AG04450 (cell line): Measurements from ENCODE around the gene KCNK3. TPM values are rescaled to one million over a fixed set of nuclear protein-coding genes. Genes with fewer than 3 reads are reported as not detected.

ENCODE experiments used
- CTCF ChIA-PET: fragments of 300-600, 350-600 bp; formaldehyde crosslinking; extraction: SDS; loops from one replicate; lab custom pipeline; 2022; ENCODE audit warnings: antibody characterized with exemption, inconsistent platforms; lab: Charles Lee
- POLR2A ChIA-PET: fragments of 350-600 bp; formaldehyde crosslinking; extraction: SDS; loops from one replicate; lab custom pipeline; 2021; ENCODE audit warnings: antibody characterized with exemption, inconsistent platforms; lab: Yijun Ruan, JAX
- DNase-seq: peaks from one replicate; pipeline ENCODE4 v3.0.0-alpha.2; 2011; ENCODE audit warnings: low read depth, low spot score
- H3K27ac ChIP-seq: one replicate; pipeline ENCODE4 v1.5.1; 2012; ENCODE audit warnings: low read depth, low read length, control low read depth
- H3K27me3 ChIP-seq: one replicate; pipeline ENCODE4 v1.6.0; 2012; ENCODE audit warnings: low read length; ENCODE audit not compliant: control insufficient read depth, insufficient read depth
- H3K4me3 ChIP-seq: 2 replicates; pipeline ENCODE4 v1.5.1; 2011; ENCODE audit warnings: mild to moderate bottlenecking, low read depth, low read length, control low read depth
- H3K9me3 ChIP-seq: 2 replicates; pipeline ENCODE4 v1.5.1; 2012; ENCODE audit warnings: low read length; ENCODE audit not compliant: control insufficient read depth, insufficient read depth
- polyA plus RNA-seq: library from polyadenylated mRNA; depleted of rRNA; stranded (reverse); fragments of >200 nt; gene quantifications from 2 replicates; pipeline ENCODE4 v1.2.3, GENCODE V29; 2011
- TF ChIP-seq, protein P1 (sequence below): IDR thresholded peaks from 2 replicates; pipeline ENCODE4 v1.5.1; 2011; ENCODE audit warnings: low read depth, low read length, control low read depth, inconsistent platforms

KCNK3 gene
- polyA plus RNA-seq, 1 experiment: 0.05 TPM

DNA sequence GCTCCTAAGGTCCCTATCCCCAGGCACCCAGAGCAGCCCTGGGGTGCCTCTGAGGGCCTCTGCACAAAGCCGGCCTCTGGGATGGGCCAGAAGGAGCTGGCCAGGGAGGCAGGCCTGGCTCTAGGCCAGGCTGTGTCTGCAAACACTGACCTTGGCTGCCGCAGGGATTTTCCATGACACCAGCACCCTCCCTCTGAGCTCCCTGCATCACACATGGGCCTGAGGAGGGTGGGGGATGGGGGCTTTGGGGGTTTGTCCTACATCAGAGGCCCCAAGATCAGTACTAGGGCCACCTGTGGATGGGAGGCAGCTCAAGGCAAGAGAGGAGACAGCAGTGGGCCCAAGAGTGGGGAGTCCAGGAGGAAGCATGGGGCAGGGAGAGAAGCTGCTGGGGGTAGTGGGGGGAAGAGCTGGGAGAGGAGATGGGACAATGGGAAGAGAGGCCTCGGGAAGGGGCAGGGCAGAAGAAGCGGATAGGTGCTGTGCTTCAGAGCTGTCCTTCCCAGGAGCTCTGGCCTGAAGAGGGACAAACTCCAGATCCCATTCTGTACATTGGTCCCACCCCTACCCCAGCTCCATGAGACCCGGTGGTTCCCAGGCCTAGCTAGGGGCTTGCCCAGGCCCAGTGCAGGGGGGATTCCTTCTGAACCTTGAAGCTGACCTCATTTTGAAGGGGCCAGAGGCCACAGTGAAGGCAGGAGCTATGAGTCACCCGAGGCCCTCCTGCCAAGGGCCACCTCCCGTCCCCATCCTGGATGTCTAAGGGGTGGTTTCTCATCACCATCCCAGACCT lies 28.0 kb downstream of the KCNK3 start:
- no peaks in the 10 kb centered on the region for H3K27me3 ChIP-seq
- CTCF ChIA-PET: interaction anchor here (0.7 to 2.3 kb wide), 3 partner anchors 24 to 115 kb away, joined by 3 to 9 read pairs (median 3); no protein-coding TSS in a partner anchor
- TF ChIP-seq, protein P1, sequence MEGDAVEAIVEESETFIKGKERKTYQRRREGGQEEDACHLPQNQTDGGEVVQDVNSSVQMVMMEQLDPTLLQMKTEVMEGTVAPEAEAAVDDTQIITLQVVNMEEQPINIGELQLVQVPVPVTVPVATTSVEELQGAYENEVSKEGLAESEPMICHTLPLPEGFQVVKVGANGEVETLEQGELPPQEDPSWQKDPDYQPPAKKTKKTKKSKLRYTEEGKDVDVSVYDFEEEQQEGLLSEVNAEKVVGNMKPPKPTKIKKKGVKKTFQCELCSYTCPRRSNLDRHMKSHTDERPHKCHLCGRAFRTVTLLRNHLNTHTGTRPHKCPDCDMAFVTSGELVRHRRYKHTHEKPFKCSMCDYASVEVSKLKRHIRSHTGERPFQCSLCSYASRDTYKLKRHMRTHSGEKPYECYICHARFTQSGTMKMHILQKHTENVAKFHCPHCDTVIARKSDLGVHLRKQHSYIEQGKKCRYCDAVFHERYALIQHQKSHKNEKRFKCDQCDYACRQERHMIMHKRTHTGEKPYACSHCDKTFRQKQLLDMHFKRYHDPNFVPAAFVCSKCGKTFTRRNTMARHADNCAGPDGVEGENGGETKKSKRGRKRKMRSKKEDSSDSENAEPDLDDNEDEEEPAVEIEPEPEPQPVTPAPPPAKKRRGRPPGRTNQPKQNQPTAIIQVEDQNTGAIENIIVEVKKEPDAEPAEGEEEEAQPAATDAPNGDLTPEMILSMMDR: no peak
- POLR2A ChIA-PET: no interaction called here
- H3K27ac ChIP-seq: no peak overlapping the region
- H3K9me3 ChIP-seq: no peaks in the 10 kb centered on the region
- no peak overlapping the region for H3K4me3 ChIP-seq
- DNase-seq: peak; percentile 38

GRCh38 chr2:26721115-26722032 lies 28.9 kb downstream of the KCNK3 start:
- ChIA-PET CTCF (interaction anchor here (2.3 kb wide), 1 partner anchor 116 kb away, joined by 9 read pairs; no protein-coding TSS in a partner anchor), POLR2A (no interaction called here)
- TF ChIP-seq, protein P1: no peak
- H3K27me3 ChIP-seq: no peaks in the 10 kb centered on the region
- no peak overlapping the region for H3K4me3 ChIP-seq
- H3K27ac ChIP-seq: no peak overlapping the region
- DNase-seq: no peak
- H3K9me3 ChIP-seq: no peaks in the 10 kb centered on the region

GRCh38 chr2:26722328-26722727 lies 29.8 kb downstream of the KCNK3 start:
- DNase-seq: no peak
- H3K4me3 ChIP-seq: no peak overlapping the region
- no peak overlapping the region for H3K27ac ChIP-seq
- H3K9me3 ChIP-seq: no peaks in the 10 kb centered on the region
- ChIA-PET POLR2A (no interaction called here), CTCF (no interaction called here)
- H3K27me3 ChIP-seq: no peaks in the 10 kb centered on the region
- TF ChIP-seq, protein P1: no peak

- POLR2A ChIA-PET: no interaction called here
- CTCF ChIA-PET: interaction anchor here (1.3 kb wide), 1 partner anchor 145 kb away, joined by 3 read pairs; no protein-coding TSS in a partner anchor
- peaks cover 4% of the 10 kb centered on the region; the same call in 1 of the 2 replicates for H3K9me3 ChIP-seq
- H3K4me3 ChIP-seq: no peak overlapping the region
- DNase-seq: no peak
- no peak overlapping the region for H3K27ac ChIP-seq
- H3K27me3 ChIP-seq: no peaks in the 10 kb centered on the region
- TF ChIP-seq, protein P1: no peak
Observed at GRCh38 chr2:26722911-26723310, 30.4 kb downstream of the KCNK3 start.
